Gastrocnemius medialis (tissue), 4 donors: ENCODE measurements around the gene RPL22. TPM values are rescaled to one million over a fixed set of nuclear protein-coding genes. Genes with fewer than 3 reads are reported as not detected.

ENCODE experiments used
- ATAC-seq, 2 donors: fragments of 150-250 bp; one replicate each; pipeline ENCODE4 v1.9.1; 2016
- DNase-seq, 2 donors: peaks; one replicate each; pipeline ENCODE4 v3.0.0-alpha.2; 2019
- H3K27ac ChIP-seq, 4 donors: fragments of 200-600 bp; sonication (generic); 1 replicate in 1 of 4; 2 replicates in 3 of 4; pipeline ENCODE4 v1.5.1; 2016 to 2018; ENCODE audit warnings: mild to moderate bottlenecking in 2 of 4, moderate library complexity in 1 of 4
- H3K27me3 ChIP-seq, 3 donors: fragments of 200-600 bp; sonication (generic) in 2 of 3; 1 replicate in 1 of 3; 2 replicates in 2 of 3; pipeline versions ENCODE4 v1.5.1 to v1.6.0; 2016 to 2019; ENCODE audit warnings: mild to moderate bottlenecking in 1 of 3, moderate library complexity in 1 of 3
- H3K36me3 ChIP-seq, 2 donors: fragments of 200-600 bp; sonication (generic) in 1 of 2; one replicate each; pipeline ENCODE4 v1.5.1; 2017 to 2018
- H3K4me1 ChIP-seq, 2 donors: fragments of 200-600 bp; sonication (generic) in 1 of 2; one replicate each; pipeline ENCODE4 v1.5.1; 2016 to 2017; ENCODE audit warnings: mild to moderate bottlenecking in 2 of 2
- H3K4me3 ChIP-seq, 4 donors: fragments of 200-600 bp; sonication (generic) in 3 of 4; 1 replicate in 1 of 4; 2 replicates in 3 of 4; pipeline ENCODE4 v1.5.1; 2016 to 2019; ENCODE audit warnings: mild to moderate bottlenecking in 2 of 4
- H3K9me3 ChIP-seq, 3 donors: fragments of 200-600 bp; sonication (generic) in 2 of 3; 1 replicate in 1 of 3; 2 replicates in 2 of 3; pipeline ENCODE4 v1.5.1; 2016 to 2019
- POLR2A ChIP-seq, 2 donors: fragments of 450-650 bp; IDR thresholded peaks; one replicate each; pipeline ENCODE4 v1.6.1; 2017; ENCODE audit warnings: antibody characterized with exemption in 2 of 2, mild to moderate bottlenecking in 2 of 2, moderate library complexity in 2 of 2
- in situ Hi-C, 4 donors: fragments of 200-750 bp; cut with MboI; loops; one replicate each; pipeline versions ENCODE4 v1.15.0 to v1.8.0; 2017; ENCODE audit warnings: low sequenced_read_pairs in 4 of 4
- intact Hi-C: fragments of 100-400 bp; cut with DNase I; formaldehyde crosslinking; loops from one replicate; pipeline ENCODE4 v1.15.1; 2023; ENCODE audit warnings: low total_unique reads
- total RNA-seq, 4 donors: library from RNA; depleted of rRNA; stranded (reverse); fragments of >200 nt; gene quantifications; one replicate each; pipeline versions ENCODE4 v1.1.0 to v1.2.3, GENCODE V29; 2016
- TF ChIP-seq, protein P1 (sequence below), 5 experiments: fragments of 450-650 bp in 3 of 5; fragments of 200-600 bp in 2 of 5; sonication (generic) in 2 of 5; IDR thresholded peaks in 4 of 5; conservative IDR thresholded peaks in 1 of 5; 1 replicate in 4 of 5; 2 replicates in 1 of 5; pipeline ENCODE4 v1.5.1; 2016 to 2019; ENCODE audit warnings: antibody characterized with exemption in 5 of 5, mild to moderate bottlenecking in 3 of 5, moderate library complexity in 3 of 5

RPL22 gene
- total RNA-seq, 4 donors from 2014 or later: 95.2 to 132 (median 121) TPM

DNA sequence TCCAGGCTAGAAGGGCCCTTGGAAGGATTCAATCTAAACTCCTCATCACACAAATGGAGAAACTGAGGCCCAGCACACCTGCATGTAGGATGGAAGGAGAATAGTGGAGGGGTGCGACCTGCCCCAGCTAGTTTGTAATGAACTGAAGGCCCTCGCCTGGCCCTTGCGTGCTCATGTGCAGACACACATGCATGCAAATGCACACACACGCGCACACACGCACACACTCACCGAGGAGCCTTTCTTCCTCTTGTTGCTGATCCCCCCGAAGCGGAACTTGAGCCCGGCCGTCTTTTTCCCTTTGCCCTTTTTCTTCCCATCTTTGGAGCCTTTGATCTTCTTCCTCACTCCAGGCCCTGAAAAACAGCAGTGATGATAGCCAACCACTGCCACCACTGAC is 47.2 kb downstream of the RPL22 start:
- no peaks in the 10 kb centered on the region for H3K36me3 ChIP-seq
- TF ChIP-seq, protein P1, sequence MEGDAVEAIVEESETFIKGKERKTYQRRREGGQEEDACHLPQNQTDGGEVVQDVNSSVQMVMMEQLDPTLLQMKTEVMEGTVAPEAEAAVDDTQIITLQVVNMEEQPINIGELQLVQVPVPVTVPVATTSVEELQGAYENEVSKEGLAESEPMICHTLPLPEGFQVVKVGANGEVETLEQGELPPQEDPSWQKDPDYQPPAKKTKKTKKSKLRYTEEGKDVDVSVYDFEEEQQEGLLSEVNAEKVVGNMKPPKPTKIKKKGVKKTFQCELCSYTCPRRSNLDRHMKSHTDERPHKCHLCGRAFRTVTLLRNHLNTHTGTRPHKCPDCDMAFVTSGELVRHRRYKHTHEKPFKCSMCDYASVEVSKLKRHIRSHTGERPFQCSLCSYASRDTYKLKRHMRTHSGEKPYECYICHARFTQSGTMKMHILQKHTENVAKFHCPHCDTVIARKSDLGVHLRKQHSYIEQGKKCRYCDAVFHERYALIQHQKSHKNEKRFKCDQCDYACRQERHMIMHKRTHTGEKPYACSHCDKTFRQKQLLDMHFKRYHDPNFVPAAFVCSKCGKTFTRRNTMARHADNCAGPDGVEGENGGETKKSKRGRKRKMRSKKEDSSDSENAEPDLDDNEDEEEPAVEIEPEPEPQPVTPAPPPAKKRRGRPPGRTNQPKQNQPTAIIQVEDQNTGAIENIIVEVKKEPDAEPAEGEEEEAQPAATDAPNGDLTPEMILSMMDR (IDR thresholded peaks at IDR 0.05 in 4 of 5, conservative IDR thresholded peaks at IDR 0.05 in 1 of 5): no peak
- no peak for TF ChIP-seq POLR2A (IDR thresholded peaks at IDR 0.05)
- no peak for DNase-seq
- H3K27ac ChIP-seq: no peak overlapping the region
- peaks cover 17 to 24% (median 21%) of the 10 kb centered on the region in 3 donors for H3K27me3 ChIP-seq
- ATAC-seq: no peak
- in situ Hi-C loops (no loop called here), intact Hi-C loops (no loop called here)
- no peak overlapping the region for H3K4me3 ChIP-seq
- no peaks in the 10 kb centered on the region for H3K9me3 ChIP-seq
- H3K4me1 ChIP-seq: no peaks in the 10 kb centered on the region

DNA sequence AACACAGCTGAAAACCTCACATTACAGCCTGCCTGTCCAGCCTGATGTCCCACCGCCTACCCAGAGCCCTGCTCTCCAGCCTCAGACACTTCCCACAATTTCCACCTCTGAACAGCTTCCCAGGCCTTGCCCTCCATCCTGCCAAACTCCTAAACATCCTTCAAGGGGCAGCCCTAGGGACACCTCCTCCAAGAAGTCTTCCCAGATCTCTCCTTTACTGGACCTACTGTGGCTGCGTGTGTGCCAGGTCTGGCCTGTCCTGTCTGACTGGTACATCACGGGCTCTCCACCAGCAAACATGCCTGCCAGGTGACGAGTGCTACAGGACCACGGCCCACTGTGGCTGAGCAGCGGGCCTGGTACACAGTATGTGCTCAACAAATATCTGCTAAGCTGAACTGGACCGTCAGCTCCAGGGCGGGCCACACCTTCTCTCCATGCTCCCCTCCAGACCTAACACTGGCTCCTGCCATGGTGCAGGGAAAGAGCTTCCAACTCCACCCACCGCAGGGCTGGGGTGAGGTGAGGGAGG is 48.0 kb downstream of the RPL22 start:
- Histone ChIP-seq H3K9me3 (no peaks in the 10 kb centered on the region), H3K27ac (no peak overlapping the region), H3K27me3 (peaks cover 20 to 31% (median 29%) of the 10 kb centered on the region in 3 donors), H3K36me3 (no peaks in the 10 kb centered on the region), H3K4me1 (no peaks in the 10 kb centered on the region), H3K4me3 (no peak overlapping the region)
- DNase-seq: no peak
- ATAC-seq: no peak
- no peak for TF ChIP-seq POLR2A (IDR thresholded peaks at IDR 0.05)
- TF ChIP-seq, protein P1 (IDR thresholded peaks at IDR 0.05 in 4 of 5, conservative IDR thresholded peaks at IDR 0.05 in 1 of 5): no peak
- in situ Hi-C loops: no loop called here
- intact Hi-C loops: no loop called here

DNA sequence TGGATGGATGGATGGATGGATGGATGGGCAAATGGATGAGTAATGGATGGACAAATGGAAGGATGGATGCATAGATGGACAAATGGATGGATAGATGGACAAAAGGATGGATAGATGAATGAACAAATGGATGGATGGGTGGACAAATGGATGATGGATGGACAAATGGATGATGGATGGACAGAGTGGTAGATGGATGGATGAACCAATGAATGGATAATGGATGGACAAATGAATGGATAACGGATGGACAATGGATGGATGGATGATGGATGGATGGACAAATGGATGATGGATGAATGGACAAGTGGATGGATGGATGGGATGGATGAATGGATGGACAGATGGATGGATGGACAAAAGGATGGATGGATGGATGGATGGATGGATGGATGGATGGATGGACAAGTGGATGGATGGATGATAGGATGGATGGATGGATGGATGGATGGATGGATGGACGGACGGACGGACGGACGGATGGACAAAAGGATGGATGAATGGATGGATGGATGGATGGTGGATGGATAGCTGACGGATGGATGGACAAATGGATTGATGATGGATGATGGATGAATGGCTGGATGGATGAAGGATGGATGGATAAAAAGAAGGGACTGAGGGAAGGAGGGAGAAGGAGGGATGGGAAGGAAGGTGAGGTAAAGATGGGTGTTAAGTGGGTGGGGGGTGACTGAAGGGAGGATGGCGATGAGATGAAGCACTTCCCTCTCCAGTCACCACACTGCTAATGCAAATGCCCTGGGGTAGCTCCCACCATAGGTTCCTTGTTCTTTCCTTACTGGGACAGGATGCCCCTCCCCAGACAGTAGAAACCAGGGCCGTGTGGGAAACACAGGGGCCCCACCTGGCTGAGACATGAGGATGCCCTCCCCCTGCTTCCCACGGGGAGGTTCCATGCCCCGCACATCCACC is 49.1 kb downstream of the RPL22 start:
- peaks cover 20 to 36% (median 31%) of the 10 kb centered on the region in 3 donors for H3K27me3 ChIP-seq
- intact Hi-C loops: no loop called here
- in situ Hi-C loops: no loop called here
- ATAC-seq (no peak), DNase-seq (no peak)
- H3K4me1 ChIP-seq: no peaks in the 10 kb centered on the region
- no peaks in the 10 kb centered on the region for H3K9me3 ChIP-seq
- H3K27ac ChIP-seq: no peak overlapping the region
- TF ChIP-seq, protein P1 (IDR thresholded peaks at IDR 0.05 in 4 of 5, conservative IDR thresholded peaks at IDR 0.05 in 1 of 5): no peak
- TF ChIP-seq POLR2A (IDR thresholded peaks at IDR 0.05): no peak
- no peak overlapping the region for H3K4me3 ChIP-seq
- H3K36me3 ChIP-seq: no peaks in the 10 kb centered on the region

DNA sequence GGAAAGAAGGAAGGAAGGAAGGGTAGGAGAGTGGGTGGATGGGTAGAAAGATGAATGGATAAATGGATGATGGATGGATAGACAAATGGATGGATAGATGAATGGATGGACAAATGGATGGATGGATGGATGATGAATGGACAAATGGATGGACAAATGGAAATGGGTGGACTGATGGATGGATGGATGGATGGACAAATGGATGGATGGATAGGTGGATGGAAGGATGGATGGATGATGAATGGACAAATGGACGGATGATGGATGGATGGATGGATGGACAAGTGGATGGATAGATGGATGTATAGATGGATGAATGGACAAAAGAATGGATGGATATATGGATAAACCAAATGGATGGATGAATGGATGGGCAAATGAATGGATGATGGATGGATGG is 49.8 kb downstream of the RPL22 start:
- no peak for ATAC-seq

More for the DNA sequence above, 49.8 kb downstream of the RPL22 start:
- no peak for DNase-seq
- intact Hi-C loops: no loop called here
- no peak overlapping the region for H3K4me3 ChIP-seq
- peaks cover 0 to 1% of the 10 kb centered on the region in 2 donors for H3K4me1 ChIP-seq
- no peak overlapping the region for H3K27ac ChIP-seq
- no peaks in the 10 kb centered on the region for H3K9me3 ChIP-seq
- no peaks in the 10 kb centered on the region for H3K36me3 ChIP-seq
- peaks cover 20 to 36% (median 31%) of the 10 kb centered on the region in 3 donors for H3K27me3 ChIP-seq
- TF ChIP-seq, protein P1 (IDR thresholded peaks at IDR 0.05 in 4 of 5, conservative IDR thresholded peaks at IDR 0.05 in 1 of 5): no peak
- no peak for TF ChIP-seq POLR2A (IDR thresholded peaks at IDR 0.05)
- in situ Hi-C loops: no loop called here
